VCaP (cell line): ENCODE measurements around the gene UNC5C.

Experiments
- H3K27ac ChIP-seq: fragments of 450-650 bp; 2 replicates; pipeline ENCODE4 v1.5.1; 2017
- TF ChIP-seq, protein P1 (sequence below): fragments of 450-650 bp; conservative IDR thresholded peaks from 2 replicates; pipeline ENCODE4 v1.5.1; 2017; ENCODE audit warnings: mild to moderate bottlenecking, moderate library complexity

The UNC5C gene

DNA sequence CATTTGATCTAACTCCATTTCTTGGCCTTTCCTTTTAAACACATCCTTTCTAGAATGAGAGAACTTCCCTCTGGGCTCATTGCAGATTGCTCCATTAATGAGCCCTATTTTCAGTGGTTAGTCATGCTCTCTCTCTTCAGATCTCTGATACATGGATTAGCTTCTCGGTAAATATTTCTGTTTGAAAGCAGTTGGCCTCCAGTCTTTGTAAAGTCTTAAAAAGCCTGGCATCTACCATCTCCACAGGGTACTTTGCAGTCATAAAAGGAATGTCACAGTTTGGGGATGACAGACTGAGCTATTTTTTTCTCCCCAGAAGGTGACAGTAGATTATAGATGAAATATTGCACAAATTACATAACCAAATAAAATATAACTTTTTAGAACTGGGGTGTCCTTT, 72.7 kb downstream of the UNC5C start:
- TF ChIP-seq, protein P1, sequence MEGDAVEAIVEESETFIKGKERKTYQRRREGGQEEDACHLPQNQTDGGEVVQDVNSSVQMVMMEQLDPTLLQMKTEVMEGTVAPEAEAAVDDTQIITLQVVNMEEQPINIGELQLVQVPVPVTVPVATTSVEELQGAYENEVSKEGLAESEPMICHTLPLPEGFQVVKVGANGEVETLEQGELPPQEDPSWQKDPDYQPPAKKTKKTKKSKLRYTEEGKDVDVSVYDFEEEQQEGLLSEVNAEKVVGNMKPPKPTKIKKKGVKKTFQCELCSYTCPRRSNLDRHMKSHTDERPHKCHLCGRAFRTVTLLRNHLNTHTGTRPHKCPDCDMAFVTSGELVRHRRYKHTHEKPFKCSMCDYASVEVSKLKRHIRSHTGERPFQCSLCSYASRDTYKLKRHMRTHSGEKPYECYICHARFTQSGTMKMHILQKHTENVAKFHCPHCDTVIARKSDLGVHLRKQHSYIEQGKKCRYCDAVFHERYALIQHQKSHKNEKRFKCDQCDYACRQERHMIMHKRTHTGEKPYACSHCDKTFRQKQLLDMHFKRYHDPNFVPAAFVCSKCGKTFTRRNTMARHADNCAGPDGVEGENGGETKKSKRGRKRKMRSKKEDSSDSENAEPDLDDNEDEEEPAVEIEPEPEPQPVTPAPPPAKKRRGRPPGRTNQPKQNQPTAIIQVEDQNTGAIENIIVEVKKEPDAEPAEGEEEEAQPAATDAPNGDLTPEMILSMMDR = no peak
- H3K27ac ChIP-seq = no peak overlapping the region

DNA sequence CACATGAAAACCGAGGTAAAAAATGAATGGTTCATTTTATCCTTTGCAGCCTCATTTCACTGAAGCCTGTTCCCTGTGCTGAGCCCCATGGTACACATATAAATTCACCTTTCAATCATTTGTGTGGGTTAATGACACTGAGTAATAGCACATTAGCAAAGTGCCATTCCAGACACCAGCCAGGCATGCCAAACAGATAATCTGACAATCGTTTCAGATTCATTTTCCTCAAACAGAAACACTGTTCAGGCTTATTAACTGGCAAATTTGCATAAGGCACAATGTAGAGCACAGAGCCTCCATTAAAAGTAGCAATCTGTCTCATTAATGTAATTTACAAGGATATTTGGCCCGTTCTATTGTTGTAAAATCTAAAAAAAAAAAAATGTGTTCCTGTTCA, 76.2 kb downstream of the UNC5C start:
- peak overlapping the region; percentile 4; the same call in 1 of the 2 replicates for H3K27ac ChIP-seq
- TF ChIP-seq, protein P1 = no peak

DNA sequence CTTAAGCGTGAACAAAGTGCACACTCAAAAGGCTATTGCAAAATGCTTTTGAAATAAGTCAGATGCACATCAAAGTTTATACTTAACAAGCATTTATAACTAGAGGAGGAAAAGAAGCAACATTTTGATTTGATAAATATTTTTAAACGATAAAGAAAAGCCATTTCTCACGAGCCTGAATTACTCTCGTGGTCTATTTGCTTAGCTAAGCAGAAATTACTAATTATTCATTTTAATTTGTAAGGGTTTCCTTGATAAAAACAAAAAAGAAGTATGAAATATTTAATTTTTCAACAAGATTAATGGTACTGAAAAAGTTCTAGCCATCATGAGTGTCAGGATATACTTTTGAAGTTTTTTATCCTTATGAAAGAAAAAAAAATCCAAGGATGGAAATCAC, 78.2 kb downstream of the UNC5C start:
- H3K27ac ChIP-seq = no peak overlapping the region
- TF ChIP-seq, protein P1 = no peak

- no peak overlapping the region for H3K27ac ChIP-seq
- TF ChIP-seq, protein P1 = no peak
These were observed 79.2 kb downstream of the UNC5C start for GRCh38 chr4:95469617-95470016.

DNA sequence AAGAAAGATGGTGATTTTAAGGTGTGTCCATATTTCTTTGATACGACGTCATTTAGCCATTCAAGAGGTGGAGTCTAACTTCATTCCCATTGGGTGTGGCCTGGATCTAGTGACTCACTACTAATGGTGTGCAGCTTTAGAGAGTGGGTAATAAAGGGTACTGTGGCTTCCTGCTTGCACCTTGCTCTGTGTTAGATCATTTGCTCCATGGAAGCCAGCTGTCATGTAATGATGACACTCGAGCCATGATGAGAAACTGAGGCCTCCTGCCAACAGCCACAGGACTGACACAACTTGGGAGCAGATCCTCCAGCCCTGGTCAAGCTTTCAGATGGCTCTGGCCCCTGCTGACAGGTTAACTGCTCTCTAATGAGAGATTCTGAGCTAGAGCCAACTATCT, 82.0 kb downstream of the UNC5C start:
- no peak overlapping the region; the same call in 1 of the 2 replicates for H3K27ac ChIP-seq
- TF ChIP-seq, protein P1 = no peak

- no peak overlapping the region; the same call in 1 of the 2 replicates for H3K27ac ChIP-seq
- TF ChIP-seq, protein P1 = no peak
These were observed 83.8 kb downstream of the UNC5C start for GRCh38 chr4:95465010-95465409.

DNA sequence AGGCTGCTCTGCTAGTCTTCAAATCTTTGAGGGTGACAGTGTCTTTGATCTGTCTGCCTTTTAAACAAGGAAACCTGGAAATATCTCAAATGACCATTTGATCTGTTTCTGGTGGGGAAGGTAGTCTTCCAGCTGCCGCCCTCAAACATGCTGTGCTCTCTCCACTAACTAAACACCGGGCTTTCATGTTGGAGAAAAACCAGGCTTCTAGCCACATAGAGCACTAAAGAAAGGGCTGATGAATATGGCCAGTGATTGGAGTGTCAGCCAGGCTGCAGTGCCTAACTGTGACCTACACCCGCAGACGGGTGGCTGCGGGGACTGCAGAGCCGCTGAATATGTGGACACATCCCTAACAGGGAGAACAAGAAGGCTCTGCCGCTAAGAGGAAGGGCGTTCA, 85.9 kb downstream of the UNC5C start:
- H3K27ac ChIP-seq = no peak overlapping the region
- TF ChIP-seq, protein P1 = no peak

GRCh38 chr4:95457353-95457752, 91.4 kb downstream of the UNC5C start:
- H3K27ac ChIP-seq = no peak overlapping the region
- TF ChIP-seq, protein P1 = no peak
